Stimulated activated CD8-positive, alpha-beta memory T cell treated with anti-CD3 and anti-CD28 coated beads, Interleukin-15, amount 100 ng/mL, for 24 hours (primary cell): ENCODE data around the gene NKAIN1.

ENCODE experiments used
- DNase-seq: peaks from one replicate; pipeline ENCODE4 v3.0.0-alpha.2; 2020; ENCODE audit warnings: low read depth

The NKAIN1 gene

DNA sequence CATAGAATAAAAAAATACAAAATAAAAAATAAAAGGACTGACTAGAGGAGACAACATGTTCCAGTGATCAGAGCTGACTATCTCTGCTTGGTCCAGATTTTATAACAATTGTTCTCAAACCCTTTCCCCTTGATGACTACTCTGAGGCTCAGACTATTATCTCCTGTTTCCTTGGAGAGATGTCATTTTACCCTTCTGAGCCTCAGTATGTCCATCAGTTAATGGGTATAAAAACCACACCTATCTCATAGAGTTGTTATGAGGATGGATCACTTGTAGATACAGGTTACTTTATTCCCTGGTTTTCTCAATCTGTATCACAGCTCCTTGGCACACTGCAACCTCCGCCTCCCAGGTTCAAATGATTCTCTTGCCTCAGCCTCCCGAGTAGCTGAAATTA is 7.0 kb downstream of the NKAIN1 start:
- DNase-seq = no peak

DNA sequence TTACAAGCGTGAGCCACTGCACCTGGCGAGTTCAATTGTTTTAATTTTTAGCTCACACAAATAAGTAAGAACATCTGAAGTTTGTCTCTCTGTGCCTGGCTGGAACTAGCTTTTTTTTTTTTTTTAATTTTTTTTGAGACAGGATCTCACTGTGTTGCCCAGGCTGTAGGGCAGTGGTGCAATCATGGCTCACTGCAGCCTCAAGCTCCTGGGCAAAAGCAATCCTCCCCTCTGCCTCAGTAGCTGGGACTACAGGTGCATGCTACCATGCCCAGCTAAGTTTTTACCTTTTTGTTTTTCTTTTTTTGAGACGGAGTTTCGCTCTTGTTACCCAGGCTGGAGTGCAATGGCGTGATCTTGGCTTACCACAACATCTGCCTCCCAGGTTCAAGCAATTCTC is 7.9 kb downstream of the NKAIN1 start:
- no peak for DNase-seq

DNA sequence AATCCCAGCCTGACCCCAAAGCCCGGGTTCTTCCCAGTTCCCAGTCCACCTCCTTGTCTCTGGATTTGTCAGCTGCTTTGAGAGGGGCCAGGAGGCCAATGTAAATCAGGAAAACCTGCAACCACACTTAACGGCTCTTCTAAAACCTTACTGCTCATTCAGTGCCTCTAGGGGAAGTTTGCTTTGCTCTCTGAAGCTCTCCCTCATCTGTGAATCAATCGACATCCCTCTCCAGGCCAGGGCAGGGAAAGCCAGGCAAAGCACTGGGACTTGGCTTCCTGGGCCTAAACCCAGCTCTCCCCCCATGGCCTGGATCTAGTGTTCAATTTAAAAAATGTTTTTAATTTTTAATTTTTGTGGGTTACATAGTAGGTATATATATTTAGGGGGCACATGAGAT is 9.3 kb downstream of the NKAIN1 start:
- DNase-seq = no peak

DNA sequence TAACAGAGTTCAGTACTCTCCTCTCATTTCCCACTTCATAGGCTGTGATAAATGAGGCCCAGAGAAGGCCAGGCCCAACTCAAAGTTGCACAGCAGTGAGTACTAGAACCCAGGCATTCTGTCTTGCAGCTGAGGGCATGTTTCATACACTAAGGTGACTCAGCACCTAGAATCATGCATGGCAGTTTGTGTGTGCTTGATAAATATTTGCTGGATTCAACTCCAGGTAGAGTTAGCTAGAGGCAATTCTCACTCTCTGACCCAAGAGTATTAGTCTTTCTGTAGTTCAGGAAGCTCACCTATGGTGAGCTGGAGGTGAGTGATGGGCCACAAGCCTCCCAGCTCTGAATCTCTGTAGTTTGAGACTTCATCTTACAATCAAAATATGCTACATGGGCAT is 10.7 kb downstream of the NKAIN1 start:
- DNase-seq = no peak

DNA sequence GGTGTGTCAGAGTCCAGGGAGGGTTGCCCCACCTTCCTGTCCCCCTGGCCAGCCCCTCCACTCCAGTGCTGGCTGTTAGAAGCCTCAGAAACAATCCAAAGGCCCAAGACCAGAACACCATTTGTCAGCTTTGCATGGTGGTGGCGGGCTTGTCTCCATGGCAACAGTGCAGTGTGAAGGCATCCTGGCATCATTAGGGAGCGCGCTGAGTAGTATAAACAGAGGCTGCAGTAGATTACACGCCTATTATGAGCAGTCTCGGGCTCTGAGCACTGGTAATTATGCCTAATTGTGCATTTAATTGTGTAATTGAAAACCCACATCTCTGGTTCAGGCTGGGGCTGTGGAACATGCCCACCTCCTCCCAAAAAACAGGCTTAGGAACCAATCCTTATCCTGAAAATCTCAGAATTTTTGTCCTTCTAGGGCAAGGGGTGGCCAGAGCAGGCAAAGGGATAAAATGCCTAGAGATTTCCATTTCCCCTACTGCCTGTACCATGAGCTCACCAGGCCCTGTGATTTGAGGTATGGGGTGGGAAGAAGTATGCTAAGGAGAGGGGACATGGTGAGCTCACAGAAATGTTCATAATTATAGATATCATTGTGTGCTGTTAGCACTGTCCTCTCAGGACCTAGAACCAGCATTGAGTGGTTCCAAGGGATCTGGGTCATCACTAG is 11.7 kb downstream of the NKAIN1 start:
- no peak for DNase-seq

DNA sequence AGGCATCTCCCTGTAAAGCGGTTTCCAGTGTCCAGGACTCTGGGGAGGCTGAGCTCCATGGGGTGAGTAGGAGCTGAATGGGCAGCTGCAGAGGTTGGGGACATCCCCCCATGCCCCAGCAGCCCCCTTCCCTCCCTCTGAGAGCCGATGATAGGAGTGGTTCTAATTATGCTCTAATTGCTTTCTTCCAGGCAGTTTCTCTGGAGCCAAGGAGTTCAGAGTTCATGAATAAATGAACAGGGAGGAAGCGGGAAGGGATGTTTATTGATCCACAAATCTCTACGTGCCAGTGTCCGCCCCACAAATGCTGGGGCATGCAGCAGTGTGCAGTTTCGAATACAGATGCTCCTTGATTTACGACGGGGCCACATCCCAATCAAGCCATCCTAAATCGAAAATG is 15.6 kb downstream of the NKAIN1 start:
- DNase-seq = no peak

DNA sequence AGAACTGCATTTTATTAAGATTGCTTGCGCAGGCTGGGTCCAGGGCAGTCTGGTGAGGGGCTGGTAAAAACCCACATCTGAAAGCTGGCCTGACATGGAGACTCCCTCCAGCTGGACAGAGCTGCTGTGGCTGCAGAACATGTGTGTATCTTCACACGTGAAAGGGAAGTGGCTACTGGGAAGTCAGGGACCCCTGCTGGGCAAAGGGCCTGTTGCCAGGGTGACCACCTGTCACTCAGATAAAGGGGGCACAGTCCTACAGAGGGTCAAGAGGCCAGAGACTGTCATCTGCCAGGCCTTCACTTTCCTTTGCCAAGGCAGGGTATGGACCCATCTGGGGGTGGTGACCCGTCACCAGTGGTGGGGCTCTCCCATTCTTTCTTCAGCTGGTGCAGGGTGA is 17.5 kb downstream of the NKAIN1 start:
- no peak for DNase-seq

DNA sequence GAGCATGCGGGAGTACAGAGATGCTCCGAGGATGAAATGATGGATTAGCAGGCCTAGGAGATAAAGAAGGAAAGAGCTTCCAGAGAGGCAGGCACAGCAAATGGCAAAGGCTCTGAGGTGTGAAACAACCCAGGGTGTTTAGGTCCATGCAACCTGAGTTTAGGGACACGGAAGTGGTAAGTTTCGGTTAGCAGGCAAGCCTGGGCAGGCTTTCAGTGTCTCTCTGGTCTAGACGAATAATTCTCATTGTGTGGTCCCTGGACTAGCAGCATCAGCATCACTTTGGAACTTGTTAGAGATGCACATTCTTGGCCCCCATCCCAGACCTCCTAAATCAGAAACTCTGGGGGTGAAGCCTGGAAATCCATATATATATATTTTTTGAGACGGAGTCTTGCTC is 18.6 kb downstream of the NKAIN1 start:
- DNase-seq = no peak

DNA sequence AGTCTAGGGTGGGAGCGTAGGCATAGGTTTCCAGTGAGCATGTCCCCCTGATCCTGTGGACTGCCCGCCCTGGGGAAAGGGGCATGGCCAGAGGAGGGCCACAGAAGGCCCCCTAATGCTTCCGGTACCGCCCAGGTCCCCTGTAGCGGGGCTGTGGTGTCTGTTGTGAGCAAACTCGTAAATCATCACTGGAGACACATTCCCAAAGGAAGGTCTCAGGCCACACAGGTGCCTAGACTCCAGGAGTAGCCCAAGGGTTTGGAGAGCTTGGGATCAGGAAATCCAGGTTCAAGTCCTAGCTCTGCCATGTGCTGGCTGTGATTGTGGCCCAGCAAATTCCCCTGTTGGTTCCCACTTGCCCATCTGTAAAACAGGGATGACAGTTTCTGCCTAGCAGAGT is 20.2 kb downstream of the NKAIN1 start:
- no peak for DNase-seq

DNA sequence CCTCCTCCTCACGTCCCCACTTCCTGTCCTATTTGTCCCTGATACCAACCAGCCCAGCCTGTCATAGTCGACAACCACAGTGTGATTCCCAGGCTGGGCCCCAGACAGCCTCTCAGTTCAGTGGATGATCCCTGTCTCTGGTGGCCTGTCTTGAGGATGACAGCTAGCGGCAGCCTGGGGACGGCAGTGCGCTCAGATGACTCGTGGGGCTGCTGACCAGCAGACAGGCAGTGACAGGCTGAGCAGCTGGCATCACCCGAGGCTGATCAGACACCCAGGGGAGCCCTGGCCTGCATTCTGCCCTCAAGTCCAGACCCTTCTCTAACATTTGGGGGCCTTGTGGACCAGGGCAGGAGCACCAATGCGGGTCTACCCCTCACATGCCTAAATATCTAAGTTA is 21.0 kb downstream of the NKAIN1 start:
- DNase-seq = no peak

DNA sequence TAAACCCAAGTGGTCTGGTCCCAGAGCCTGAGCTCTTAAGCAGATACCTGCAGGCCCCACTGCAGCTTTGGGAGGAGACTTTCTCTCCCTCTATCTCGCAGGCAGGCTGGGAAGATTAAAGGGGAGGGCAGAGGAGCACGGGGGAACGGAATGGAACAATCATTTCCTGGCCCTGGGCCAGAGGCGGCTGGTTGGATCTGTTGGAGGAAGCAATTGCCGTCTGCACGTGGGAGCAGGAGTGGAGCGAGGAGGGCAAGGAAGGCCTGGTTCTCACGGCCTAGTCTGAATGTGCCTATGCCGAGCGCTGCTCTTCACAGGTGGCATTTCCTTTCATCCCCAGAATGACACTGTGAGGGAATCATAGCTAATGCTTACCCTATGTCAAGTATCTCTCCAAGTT is 23.7 kb downstream of the NKAIN1 start:
- no peak for DNase-seq

DNA sequence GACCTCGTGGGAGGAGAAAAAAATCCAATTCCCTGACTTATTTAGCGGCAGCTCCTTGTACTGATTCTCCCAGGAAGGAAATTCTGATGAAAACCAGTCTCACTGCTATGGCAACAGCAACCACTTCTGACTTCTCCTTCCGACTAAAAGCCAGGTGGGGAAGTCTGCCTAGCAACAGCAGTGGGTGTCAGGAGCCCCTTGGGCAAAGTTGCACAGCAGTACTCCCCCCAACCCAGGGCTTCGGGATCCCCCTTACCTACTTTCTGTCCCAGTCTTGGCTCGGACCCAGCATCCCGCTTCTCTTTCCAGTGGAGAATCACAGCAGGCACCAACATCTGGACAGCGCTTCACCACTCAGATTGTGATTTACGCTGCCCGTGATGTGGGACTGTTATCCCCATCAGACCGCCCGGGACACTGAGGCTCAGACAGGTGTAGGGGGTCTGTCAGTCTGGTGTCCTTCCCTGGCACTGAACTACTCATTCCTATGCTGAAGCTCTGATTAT is 24.6 kb downstream of the NKAIN1 start:
- no peak for DNase-seq

DNA sequence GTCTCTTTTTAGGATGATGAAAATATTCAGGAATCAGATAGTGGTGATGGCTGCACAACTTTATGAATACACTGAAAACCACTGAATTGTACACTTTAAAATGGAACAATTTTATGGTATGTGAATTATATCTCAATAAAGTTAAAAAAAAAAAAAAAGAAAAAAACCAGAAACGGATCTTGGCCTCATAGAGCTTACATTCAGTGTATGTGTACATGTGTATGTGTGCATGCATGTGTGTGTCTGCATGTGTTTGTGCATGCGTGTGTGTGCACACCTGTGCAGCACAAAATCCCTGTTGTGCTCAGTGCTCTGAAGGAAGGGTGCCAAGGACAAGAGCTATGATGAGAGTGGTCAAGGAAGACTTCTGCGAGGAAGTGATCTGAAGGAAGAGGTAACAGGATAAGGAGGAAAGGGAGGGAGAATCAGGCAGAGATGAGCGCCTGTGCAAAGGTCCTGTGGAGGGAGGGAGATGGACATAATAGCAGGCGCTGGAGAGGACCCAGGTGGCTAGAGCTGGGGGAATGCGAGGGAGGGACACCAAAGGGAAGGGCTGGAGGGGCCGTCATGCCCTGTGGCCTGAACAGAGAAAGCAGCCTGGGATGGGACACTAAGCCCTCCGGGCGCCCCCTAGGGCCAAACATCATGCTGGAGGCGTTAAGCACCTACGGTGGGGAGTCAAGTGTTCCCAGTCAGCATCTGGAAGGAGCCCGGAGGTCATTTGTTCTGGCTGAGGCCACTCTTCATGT is 25.2 kb downstream of the NKAIN1 start:
- no peak for DNase-seq

DNA sequence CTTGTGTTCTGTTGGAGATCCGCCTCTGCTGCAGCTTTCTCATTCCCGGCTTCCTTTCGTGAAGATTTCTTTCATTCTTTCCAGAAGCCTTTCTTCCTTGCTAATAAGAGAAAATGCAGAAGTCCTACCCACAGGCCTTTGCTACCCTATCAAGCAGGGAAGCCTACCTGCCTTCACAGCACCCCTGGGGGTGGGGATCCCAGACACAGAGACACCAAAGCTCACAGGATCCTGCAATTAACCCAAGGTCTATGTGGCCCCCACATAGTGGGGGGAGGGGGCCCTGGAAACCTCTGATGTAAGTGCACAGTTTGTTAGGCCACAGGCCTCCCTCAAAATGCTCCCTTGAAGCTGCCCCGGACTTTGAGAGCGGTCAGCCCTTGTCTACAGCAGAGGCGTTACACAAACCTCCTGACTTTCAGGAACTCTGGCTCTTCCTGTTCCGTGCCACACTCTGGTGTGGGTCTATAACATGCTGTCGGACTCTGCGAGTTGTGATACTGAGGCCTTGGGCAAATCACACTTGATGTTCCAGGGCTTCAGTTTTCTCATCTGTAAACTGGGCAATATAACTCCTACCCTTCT is 31.2 kb downstream of the NKAIN1 start:
- DNase-seq = no peak

DNA sequence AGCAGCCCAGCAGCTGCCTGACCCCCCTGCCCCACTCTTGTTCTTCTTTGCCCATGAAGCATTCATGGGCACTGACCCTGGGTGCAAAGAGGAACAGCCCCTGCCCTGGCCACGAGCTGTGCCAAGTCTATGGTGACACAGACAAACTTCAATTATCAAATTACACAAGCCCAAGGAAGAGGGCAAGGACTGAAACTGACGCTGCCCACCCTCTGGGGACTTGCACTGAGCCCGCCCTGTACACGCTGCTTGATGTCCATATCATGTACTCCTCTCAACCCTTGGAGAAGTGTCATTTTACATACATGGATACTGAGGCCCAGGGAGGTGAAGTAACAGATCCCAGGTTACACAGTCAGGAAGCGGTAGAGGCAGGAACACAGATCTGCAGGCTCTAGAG is 32.1 kb downstream of the NKAIN1 start:
- no peak for DNase-seq

DNA sequence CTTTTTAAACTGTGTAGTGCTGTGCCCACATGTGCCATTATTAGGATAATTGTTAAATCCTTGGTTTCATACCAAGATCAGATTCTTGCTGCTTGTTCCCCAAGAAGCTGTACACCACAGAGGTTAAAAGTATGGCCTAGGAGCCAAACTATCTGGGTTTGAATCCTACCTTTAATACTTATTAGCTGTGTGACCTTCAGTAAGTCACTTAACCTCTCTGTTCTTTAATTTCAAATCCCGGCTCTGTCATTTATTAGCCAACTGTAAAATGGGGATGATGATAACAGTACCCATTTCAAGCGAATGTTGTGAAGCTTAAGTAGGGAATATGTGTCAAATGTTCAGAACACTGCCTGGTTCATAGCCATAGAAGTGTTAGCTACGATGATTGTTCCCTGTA is 32.6 kb downstream of the NKAIN1 start:
- DNase-seq = no peak

DNA sequence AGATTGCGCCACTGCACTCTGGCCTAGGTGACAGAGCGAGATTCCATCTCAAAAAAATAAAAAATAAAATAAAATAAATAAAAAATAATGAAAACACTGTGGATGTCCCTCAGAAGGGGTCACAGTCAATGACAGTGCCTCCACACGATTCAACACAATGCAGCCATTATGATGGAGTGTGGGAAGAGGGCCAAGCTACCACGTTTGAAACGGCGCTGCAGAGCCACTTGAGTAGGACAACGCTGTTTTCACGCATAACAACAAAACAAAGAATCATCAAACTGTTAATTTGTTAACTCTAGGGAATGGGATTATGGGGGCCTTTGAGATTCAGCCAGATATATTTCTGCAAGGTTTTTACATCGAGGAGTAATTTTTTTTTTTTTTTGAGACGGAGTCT is 36.5 kb downstream of the NKAIN1 start:
- no peak for DNase-seq

DNA sequence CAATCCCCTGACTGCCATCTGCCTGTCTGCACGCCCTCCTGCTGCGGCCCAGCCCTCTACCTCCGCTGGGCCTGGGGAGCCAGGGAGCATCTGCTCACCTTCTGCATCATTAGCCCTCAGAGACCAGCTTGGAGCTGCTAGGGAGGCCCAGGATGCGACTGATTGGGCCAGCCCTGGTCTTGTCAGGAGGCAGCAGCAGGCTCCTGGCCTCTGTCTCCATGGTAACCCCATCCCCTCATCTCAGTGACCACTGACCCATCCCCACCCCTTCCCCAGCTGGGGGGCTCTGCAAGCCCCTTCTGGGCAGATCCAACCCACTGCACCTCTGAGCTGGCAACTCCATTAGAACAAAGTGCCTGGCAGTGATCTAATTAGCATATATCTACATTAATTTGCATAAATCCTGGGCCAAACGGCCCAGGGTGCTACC is 37.7 kb downstream of the NKAIN1 start:
- no peak for DNase-seq

DNA sequence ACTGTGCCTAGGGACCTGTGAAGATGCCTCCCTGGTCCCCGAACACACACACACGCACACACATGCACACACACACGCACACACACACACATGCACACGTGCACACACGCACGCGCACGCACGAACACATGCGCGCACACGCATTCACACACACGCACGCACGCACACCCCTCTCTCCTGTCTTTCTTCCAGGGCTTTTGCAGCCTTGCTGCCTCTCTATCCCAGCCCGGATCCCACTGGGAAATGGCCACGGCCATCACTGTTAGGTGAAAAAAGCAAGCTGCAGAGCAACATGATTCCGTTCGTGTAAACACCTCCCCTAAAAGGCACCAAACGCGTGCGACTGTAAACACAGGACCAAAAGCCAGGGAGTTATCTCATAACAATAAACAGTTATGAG is 39.7 kb downstream of the NKAIN1 start:
- no peak for DNase-seq

DNA sequence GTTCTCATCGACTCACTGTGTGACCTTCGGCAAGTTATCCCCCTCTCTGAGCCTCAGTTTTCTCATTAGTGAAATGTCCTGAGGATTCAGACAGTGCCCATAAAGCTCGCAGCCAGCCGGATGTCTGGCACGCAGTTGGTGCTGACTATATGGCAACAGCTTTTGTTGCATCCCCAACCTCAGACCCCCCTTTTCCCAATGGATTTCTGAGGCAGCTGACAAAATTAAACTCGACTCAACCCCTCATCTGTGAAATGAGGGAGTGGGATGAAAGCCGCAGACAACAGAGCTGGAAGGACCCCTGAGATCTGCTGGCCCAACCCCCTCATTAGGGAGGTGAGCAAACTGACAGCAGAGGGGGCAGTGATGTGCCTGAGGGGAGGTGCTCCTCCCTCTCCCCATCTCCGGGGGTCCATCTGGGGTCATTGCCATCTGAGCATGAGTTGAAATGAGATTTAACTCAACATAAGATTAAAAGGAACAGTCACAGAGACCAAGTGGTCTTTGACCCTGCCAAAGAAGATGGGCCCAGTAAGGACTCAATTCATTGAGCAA is 40.4 kb downstream of the NKAIN1 start:
- no peak for DNase-seq

DNA sequence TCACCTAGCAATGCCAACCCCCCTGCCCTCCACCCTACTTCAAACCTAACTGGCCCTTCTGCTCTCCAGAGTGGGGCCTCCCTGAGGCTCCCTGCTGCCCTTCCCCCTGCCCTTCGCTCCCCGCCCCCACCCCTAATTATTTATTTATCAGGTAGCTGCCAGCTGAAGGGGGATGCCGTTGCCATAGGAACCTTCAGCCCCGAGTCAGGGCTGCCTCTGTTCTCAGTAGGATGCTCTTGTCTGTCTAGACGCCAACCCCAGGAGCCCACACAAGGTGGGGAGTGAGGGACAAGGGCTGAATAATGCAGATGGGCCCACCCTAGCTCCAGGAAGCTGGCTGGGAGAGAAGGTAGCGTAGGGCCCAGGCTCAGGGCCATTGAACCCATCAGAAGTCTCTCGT is 41.1 kb downstream of the NKAIN1 start:
- DNase-seq = no peak

DNA sequence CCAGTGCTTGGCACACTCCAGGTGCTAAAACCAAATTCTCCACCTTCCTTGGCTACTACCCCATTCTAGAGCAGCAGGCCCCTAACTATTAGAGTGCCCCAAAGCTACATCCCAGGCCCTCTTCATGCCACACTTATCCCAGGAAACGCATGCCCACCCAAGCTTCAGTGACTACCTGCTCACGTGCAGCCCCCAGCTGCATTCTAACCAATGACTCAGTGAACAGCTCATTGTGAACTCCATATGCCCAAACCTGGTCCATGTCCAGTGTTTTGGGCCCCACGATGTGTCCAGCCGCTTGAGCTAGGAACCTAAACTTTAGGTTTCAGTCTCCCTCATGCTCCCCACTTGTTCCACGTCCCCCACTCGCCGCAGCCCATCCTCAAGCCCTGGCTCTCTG is 41.5 kb downstream of the NKAIN1 start:
- no peak for DNase-seq

DNA sequence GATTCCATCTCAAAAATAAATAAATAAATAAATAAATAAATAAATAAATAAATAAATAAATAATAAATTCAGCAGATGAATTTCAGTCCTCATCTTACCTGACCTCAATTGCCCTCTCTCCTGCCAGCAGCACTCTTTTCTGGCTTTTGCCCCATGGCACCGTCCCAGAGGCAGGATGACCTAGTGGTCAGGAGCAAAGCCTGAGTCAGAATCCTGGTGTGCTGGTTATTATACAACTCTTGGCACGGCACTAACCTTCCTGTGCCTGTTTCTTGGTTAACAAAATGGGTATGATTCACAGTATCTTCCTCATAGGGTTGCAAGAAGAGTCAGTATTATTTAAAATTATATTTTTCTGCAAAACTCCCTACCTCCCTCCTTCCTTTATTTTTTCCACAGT is 43.0 kb downstream of the NKAIN1 start:
- no peak for DNase-seq
